ENCODE data around the gene COTL1. TPM values are rescaled to one million over a fixed set of nuclear protein-coding genes. Genes with fewer than 3 reads are reported as not detected.
"Not testable (repeated sequence)": the region's sequence is repeated elsewhere in the genome, so short reads cannot be mapped to it uniquely, and the experiment has no call there.

Gene COTL1
- total RNA-seq, 2 experiments from 2014 or later: 325 to 328 TPM

DNA sequence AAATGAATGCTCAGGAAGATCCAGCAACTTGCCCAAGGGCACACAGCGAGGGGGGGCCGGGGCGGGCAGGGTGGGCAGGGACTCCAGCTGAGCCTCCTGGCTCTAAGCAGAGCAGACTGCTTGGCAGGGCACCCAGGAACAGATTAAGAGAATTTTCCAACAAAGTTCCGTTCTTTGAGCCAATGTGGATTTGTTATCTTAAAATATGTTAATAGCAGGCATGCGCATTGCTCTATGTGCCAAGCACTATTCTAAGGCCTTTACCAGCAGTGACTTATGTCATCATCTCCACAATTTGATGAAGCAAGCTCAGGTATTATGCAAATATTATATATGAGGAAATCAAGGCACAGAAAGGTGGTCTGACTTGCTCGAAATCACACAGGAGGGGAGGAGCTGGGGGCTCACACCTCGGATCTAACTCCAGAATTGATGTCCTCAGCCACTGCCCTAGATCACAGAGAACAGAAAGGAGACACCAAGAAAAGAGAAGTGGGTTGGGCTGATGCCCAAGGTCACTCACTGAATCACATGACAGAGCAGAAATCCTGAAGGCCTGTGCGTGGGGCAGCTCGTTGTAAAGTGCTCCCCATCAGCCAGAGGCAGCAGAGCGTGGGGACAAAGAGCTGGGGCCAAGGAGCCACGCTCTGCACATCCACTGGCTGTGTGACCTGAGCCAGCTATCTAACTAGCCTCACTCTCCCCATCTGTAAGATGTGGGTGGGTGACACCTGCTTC, 90.2 kb downstream of the COTL1 start:
- Mint-ChIP-seq H3K27ac (no peak overlapping the region), H3K4me3 (no peak overlapping the region), H3K36me3 (ENCODE audit: low read depth) (peaks cover 6% of the 10 kb centered on the region), H3K4me1 (ENCODE audit: low read depth) (peaks cover 8% of the 10 kb centered on the region), H3K27me3 (ENCODE audit: low read depth) (no peaks in the 10 kb centered on the region), H3K9me3 (peaks cover 12% of the 10 kb centered on the region)
- CTCF ChIA-PET: interaction anchor here (0.6 to 1.3 kb wide), 3 partner anchors 10 to 20 kb away, joined by 3 to 4 read pairs (median 4); no protein-coding TSS in a partner anchor
- intact Hi-C loops (cut with micrococcal nuclease): no loop called here
- no peak for DNase-seq

GRCh38 chr16:84526794-84527531, 90.9 kb downstream of the COTL1 start:
- no peak for DNase-seq
- Mint-ChIP-seq H3K4me3 (no peak overlapping the region), H3K9me3 (peaks cover 12% of the 10 kb centered on the region), H3K27ac (no peak overlapping the region), H3K36me3 (ENCODE audit: low read depth) (peaks cover 6% of the 10 kb centered on the region), H3K4me1 (ENCODE audit: low read depth) (peaks cover 3% of the 10 kb centered on the region), H3K27me3 (ENCODE audit: low read depth) (no peaks in the 10 kb centered on the region)
- intact Hi-C loops (cut with micrococcal nuclease): no loop called here
- CTCF ChIA-PET: interaction anchor here (0.6 kb wide), 1 partner anchor 36 kb away, joined by 3 read pairs; no protein-coding TSS in a partner anchor

GRCh38 chr16:84524941-84525581, 92.8 kb downstream of the COTL1 start:
- H3K36me3 Mint-ChIP-seq (ENCODE audit: low read depth); H3K27me3 Mint-ChIP-seq (ENCODE audit: low read depth); DNase-seq; H3K27ac Mint-ChIP-seq; H3K9me3 Mint-ChIP-seq; H3K4me3 Mint-ChIP-seq; CTCF ChIA-PET; intact Hi-C loops (cut with micrococcal nuclease): not testable (repeated sequence)
- peaks cover 11% of the 10 kb centered on the region for H3K4me1 Mint-ChIP-seq (ENCODE audit: low read depth)

GRCh38 chr16:84524346-84524920, 93.4 kb downstream of the COTL1 start:
- Mint-ChIP-seq H3K4me1 (ENCODE audit: low read depth) (peaks cover 18% of the 10 kb centered on the region), H3K4me3 (no peak overlapping the region), H3K36me3 (ENCODE audit: low read depth) (peaks cover 1% of the 10 kb centered on the region), H3K9me3 (peaks cover 4% of the 10 kb centered on the region), H3K27ac (no peak overlapping the region), H3K27me3 (ENCODE audit: low read depth) (no peaks in the 10 kb centered on the region)
- no peak for DNase-seq
- CTCF ChIA-PET: interaction anchor here (0.7 kb wide), 1 partner anchor 38 kb away, joined by 3 read pairs; no protein-coding TSS in a partner anchor
- intact Hi-C loops (cut with micrococcal nuclease): no loop called here

DNA sequence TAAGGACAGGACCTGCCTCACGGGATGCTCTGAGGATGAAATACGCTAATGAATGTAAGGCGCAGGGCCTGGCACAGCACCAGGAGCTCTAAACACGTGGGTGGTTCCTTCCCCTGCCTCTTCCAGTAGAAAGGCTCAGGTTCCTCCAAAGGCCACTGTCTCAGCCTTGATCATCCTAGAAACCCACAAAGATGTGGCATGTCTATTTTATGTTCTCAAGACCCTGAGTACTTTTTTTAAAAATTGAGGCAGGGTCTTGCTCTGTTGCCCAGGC, 96.4 kb downstream of the COTL1 start:
- intact Hi-C loops (cut with micrococcal nuclease): no loop called here
- H3K4me3 Mint-ChIP-seq: no peak overlapping the region
- H3K4me1 Mint-ChIP-seq (ENCODE audit: low read depth): peaks cover 39% of the 10 kb centered on the region
- no peaks in the 10 kb centered on the region for H3K9me3 Mint-ChIP-seq
- no peaks in the 10 kb centered on the region for H3K36me3 Mint-ChIP-seq (ENCODE audit: low read depth)
- H3K27me3 Mint-ChIP-seq (ENCODE audit: low read depth): no peaks in the 10 kb centered on the region
- H3K27ac Mint-ChIP-seq: no peak overlapping the region
- no peak for DNase-seq
- CTCF ChIA-PET: interaction anchor here (1.1 kb wide), 1 partner anchor 11 kb away, joined by 4 read pairs; no protein-coding TSS in a partner anchor

- CTCF ChIA-PET: interaction anchor here (1.1 kb wide), 1 partner anchor 12 kb away, joined by 4 read pairs; no protein-coding TSS in a partner anchor
- H3K9me3 Mint-ChIP-seq: no peaks in the 10 kb centered on the region
- no peaks in the 10 kb centered on the region for H3K27me3 Mint-ChIP-seq (ENCODE audit: low read depth)
- intact Hi-C loops (cut with micrococcal nuclease): no loop called here
- no peak overlapping the region for H3K27ac Mint-ChIP-seq
- no peak overlapping the region for H3K4me3 Mint-ChIP-seq
- H3K4me1 Mint-ChIP-seq (ENCODE audit: low read depth): peaks cover 43% of the 10 kb centered on the region
- no peaks in the 10 kb centered on the region for H3K36me3 Mint-ChIP-seq (ENCODE audit: low read depth)
- peak; percentile 35 for DNase-seq
Measured at GRCh38 chr16:84520725-84521496, 97.0 kb downstream of the COTL1 start.

- intact Hi-C loops (cut with micrococcal nuclease): no loop called here
- Mint-ChIP-seq H3K36me3 (ENCODE audit: low read depth) (no peaks in the 10 kb centered on the region), H3K27ac (no peak overlapping the region), H3K27me3 (ENCODE audit: low read depth) (no peaks in the 10 kb centered on the region), H3K4me1 (ENCODE audit: low read depth) (peaks cover 50% of the 10 kb centered on the region), H3K9me3 (no peaks in the 10 kb centered on the region), H3K4me3 (no peak overlapping the region)
- CTCF ChIA-PET: interaction anchor here (1.2 to 1.7 kb wide), 3 partner anchors 9 to 33 kb away, joined by 4 to 6 read pairs (median 5); no protein-coding TSS in a partner anchor
- DNase-seq: no peak
Measured at GRCh38 chr16:84519855-84520254, 98.0 kb downstream of the COTL1 start.

- H3K27ac Mint-ChIP-seq: peak overlapping the region; percentile 30
- H3K4me3 Mint-ChIP-seq: no peak overlapping the region
- CTCF ChIA-PET: interaction anchor here (1.2 to 2.3 kb wide), 5 partner anchors 8 to 34 kb away, joined by 4 to 12 read pairs (median 5); no protein-coding TSS in a partner anchor
- no peaks in the 10 kb centered on the region for H3K27me3 Mint-ChIP-seq (ENCODE audit: low read depth)
- peaks cover 60% of the 10 kb centered on the region for H3K4me1 Mint-ChIP-seq (ENCODE audit: low read depth)
- no peaks in the 10 kb centered on the region for H3K9me3 Mint-ChIP-seq
- no peaks in the 10 kb centered on the region for H3K36me3 Mint-ChIP-seq (ENCODE audit: low read depth)
- peak; percentile 73 for DNase-seq
- intact Hi-C loops (cut with micrococcal nuclease): no loop called here
Measured at GRCh38 chr16:84518804-84519341, 99.0 kb downstream of the COTL1 start.

- H3K36me3 Mint-ChIP-seq (ENCODE audit: low read depth); H3K27ac Mint-ChIP-seq; H3K27me3 Mint-ChIP-seq (ENCODE audit: low read depth); H3K4me3 Mint-ChIP-seq; DNase-seq; H3K9me3 Mint-ChIP-seq; intact Hi-C loops (cut with micrococcal nuclease): not testable (repeated sequence)
- CTCF ChIA-PET: interaction anchor here (1.3 to 2.3 kb wide), 2 partner anchors 12 to 33 kb away, joined by 5 to 12 read pairs; no protein-coding TSS in a partner anchor
- H3K4me1 Mint-ChIP-seq (ENCODE audit: low read depth): peaks cover 67% of the 10 kb centered on the region
Measured at GRCh38 chr16:84518220-84518619, 99.7 kb downstream of the COTL1 start.

DNA sequence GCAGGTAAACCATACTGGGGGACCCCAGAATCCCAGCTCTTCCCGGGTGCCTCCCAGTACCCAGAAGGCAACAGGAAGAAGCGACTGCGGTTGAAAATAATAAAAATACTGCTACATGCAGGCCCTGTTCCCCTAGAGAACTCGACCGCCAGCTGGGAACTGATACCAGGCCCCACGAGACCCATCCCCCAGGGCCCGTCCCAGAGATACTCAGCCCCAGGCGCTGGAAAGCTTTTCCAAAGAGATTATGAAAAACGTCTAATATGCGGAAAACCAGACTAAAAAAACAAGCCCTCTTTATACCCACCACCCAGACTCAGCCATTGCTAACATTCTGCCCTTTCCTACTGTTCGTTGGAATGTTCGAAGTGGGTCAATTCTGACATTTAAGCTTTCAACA, 100.5 kb downstream of the COTL1 start:
- Mint-ChIP-seq H3K27me3 (ENCODE audit: low read depth) (no peaks in the 10 kb centered on the region), H3K4me3 (no peak overlapping the region), H3K9me3 (no peaks in the 10 kb centered on the region), H3K27ac (no peak overlapping the region), H3K4me1 (ENCODE audit: low read depth) (peaks cover 71% of the 10 kb centered on the region), H3K36me3 (ENCODE audit: low read depth) (no peaks in the 10 kb centered on the region)
- intact Hi-C loops (cut with micrococcal nuclease): no loop called here
- DNase-seq: no peak
- CTCF ChIA-PET: interaction anchor here (0.5 to 2.3 kb wide), 5 partner anchors 11 to 203 kb away, joined by 3 to 12 read pairs (median 5); no protein-coding TSS in a partner anchor
